ENCODE results near the gene STAMBPL1.

The STAMBPL1 gene

GRCh38 chr10:88896372-88896993 lies 16.4 kb downstream of the STAMBPL1 start:
- DNase-seq, result no peak

- no peak for DNase-seq
These were observed 17.2 kb downstream of the STAMBPL1 start for GRCh38 chr10:88896994-88897853.

GRCh38 chr10:88898727-88899126 lies 18.7 kb downstream of the STAMBPL1 start:
- no peak for DNase-seq

- DNase-seq, result no peak
These were observed 19.8 kb downstream of the STAMBPL1 start for GRCh38 chr10:88899886-88900285.

GRCh38 chr10:88901206-88901983 lies 21.4 kb downstream of the STAMBPL1 start:
- no peak for DNase-seq

GRCh38 chr10:88901984-88902789 lies 22.1 kb downstream of the STAMBPL1 start:
- DNase-seq, result no peak

GRCh38 chr10:88903715-88904114 lies 23.7 kb downstream of the STAMBPL1 start:
- no peak for DNase-seq

- DNase-seq, result no peak
These were observed 26.9 kb downstream of the STAMBPL1 start for GRCh38 chr10:88906921-88907320.

- DNase-seq, result no peak
These were observed 28.1 kb downstream of the STAMBPL1 start for GRCh38 chr10:88908194-88908593.

- no peak for DNase-seq
These were observed 31.1 kb downstream of the STAMBPL1 start for GRCh38 chr10:88911116-88911515.

- DNase-seq, result no peak
These were observed 31.8 kb downstream of the STAMBPL1 start for GRCh38 chr10:88911851-88912250.

- no peak for DNase-seq
These were observed 33.1 kb downstream of the STAMBPL1 start for GRCh38 chr10:88913127-88913526.

- no peak for DNase-seq
These were observed 33.7 kb downstream of the STAMBPL1 start for GRCh38 chr10:88913788-88914187.

- DNase-seq, result no peak
These were observed 35.7 kb downstream of the STAMBPL1 start for GRCh38 chr10:88915781-88916180.

GRCh38 chr10:88916231-88916630 lies 36.2 kb downstream of the STAMBPL1 start:
- DNase-seq, result no peak

- no peak for DNase-seq
These were observed 36.9 kb downstream of the STAMBPL1 start for GRCh38 chr10:88916986-88917385.

GRCh38 chr10:88918191-88918905 lies 38.3 kb downstream of the STAMBPL1 start:
- DNase-seq, result no peak

- no peak for DNase-seq
These were observed 39.0 kb downstream of the STAMBPL1 start for GRCh38 chr10:88919041-88919440.

- no peak for DNase-seq
These were observed 40.2 kb downstream of the STAMBPL1 start for GRCh38 chr10:88920198-88920597.

GRCh38 chr10:88920986-88921593 lies 41.0 kb downstream of the STAMBPL1 start:
- no peak for DNase-seq

GRCh38 chr10:88922041-88922440 lies 42.0 kb downstream of the STAMBPL1 start:
- no peak for DNase-seq

- DNase-seq, result no peak
These were observed 43.5 kb downstream of the STAMBPL1 start for GRCh38 chr10:88923520-88923919.
